Prostate gland (tissue), 2 donors: ENCODE results near the gene SEC14L2.

Experiments
- POLR2A ChIP-seq: fragments of 450-650 bp; IDR thresholded peaks from one replicate; pipeline ENCODE4 v1.6.1; 2016; ENCODE audit warnings: antibody characterized with exemption, mild to moderate bottlenecking
- POLR2AphosphoS5 ChIP-seq: sonication (generic); formaldehyde crosslinking; IDR thresholded peaks from one replicate; pipeline ENCODE4 v1.6.1; 2017; ENCODE audit warnings: antibody characterized with exemption
- TF ChIP-seq, protein P1 (sequence below), 4 experiments: fragments of 200-600 bp in 2 of 4; fragments of 450-650 bp in 2 of 4; sonication (generic) in 2 of 4; IDR thresholded peaks; 1 replicate in 3 of 4; 2 replicates in 1 of 4; pipeline ENCODE4 v1.5.1; 2016 to 2019; ENCODE audit warnings: antibody characterized with exemption in 4 of 4, mild to moderate bottlenecking in 2 of 4, moderate library complexity in 2 of 4

DNA sequence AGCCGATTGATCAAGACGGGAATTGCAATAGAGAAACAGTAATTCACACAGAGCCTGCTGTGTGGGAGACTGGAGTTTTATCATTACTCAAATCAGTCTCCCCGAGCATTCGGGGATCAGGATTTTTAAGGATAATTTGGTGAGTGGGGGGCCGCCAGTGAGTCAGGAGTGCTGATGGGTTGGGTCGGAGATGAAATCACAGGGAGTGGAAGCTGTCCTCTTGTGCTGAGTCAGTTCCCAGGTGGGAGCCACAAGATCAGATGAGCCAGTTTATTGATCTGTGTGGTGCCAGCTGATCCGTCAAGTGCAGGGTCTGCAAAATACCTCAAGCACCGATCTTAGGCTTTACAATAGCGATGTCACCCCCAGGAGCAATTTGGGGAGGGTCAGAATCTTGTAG lies 44.3 kb downstream of the SEC14L2 start:
- TF ChIP-seq, protein P1, sequence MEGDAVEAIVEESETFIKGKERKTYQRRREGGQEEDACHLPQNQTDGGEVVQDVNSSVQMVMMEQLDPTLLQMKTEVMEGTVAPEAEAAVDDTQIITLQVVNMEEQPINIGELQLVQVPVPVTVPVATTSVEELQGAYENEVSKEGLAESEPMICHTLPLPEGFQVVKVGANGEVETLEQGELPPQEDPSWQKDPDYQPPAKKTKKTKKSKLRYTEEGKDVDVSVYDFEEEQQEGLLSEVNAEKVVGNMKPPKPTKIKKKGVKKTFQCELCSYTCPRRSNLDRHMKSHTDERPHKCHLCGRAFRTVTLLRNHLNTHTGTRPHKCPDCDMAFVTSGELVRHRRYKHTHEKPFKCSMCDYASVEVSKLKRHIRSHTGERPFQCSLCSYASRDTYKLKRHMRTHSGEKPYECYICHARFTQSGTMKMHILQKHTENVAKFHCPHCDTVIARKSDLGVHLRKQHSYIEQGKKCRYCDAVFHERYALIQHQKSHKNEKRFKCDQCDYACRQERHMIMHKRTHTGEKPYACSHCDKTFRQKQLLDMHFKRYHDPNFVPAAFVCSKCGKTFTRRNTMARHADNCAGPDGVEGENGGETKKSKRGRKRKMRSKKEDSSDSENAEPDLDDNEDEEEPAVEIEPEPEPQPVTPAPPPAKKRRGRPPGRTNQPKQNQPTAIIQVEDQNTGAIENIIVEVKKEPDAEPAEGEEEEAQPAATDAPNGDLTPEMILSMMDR (IDR thresholded peaks at IDR 0.05) = no peak
- TF ChIP-seq POLR2A (no peak), POLR2AphosphoS5 (no peak)
